CD14-positive monocyte (primary cell): ENCODE results near the gene CAPG. TPM values are rescaled to one million over a fixed set of nuclear protein-coding genes. Genes with fewer than 3 reads are reported as not detected.

Experiments used
- DNase-seq, 3 donors: peaks; one replicate each; pipeline ENCODE4 v3.0.0-alpha.2; 2011 to 2022
- H2AFZ ChIP-seq: 2 replicates; pipeline ENCODE4 v1.6.0; 2012; ENCODE audit warnings: mild to moderate bottlenecking, low read depth, low read length, inconsistent platforms; ENCODE audit not compliant: insufficient read depth, poor library complexity, severe bottlenecking
- H3K27ac ChIP-seq, 2 donors: 1 replicate in 1 of 2; 2 replicates in 1 of 2; pipeline ENCODE4 v1.5.1; 2012 to 2013; ENCODE audit warnings: low read length in 2 of 2, control low read depth in 1 of 2, inconsistent platforms in 1 of 2, low read depth in 1 of 2, mild to moderate bottlenecking in 1 of 2
- H3K27me3 ChIP-seq, 2 donors: one replicate each; pipeline versions ENCODE4 v1.6.0 to v1.6.1; 2011 to 2013; ENCODE audit warnings: low read length in 2 of 2; ENCODE audit not compliant: control insufficient read depth in 2 of 2, insufficient read depth in 2 of 2
- H3K36me3 ChIP-seq, 2 donors: replicated peaks in 1 of 2; 1 replicate in 1 of 2; 2 replicates in 1 of 2; pipeline versions ENCODE4 v1.5.1 to v1.6.1; 2012 to 2013; ENCODE audit warnings: low read length in 2 of 2, control low read depth in 1 of 2, inconsistent platforms in 1 of 2, mild to moderate bottlenecking in 1 of 2; ENCODE audit not compliant: insufficient read depth in 2 of 2, control insufficient read depth in 1 of 2
- H3K4me1 ChIP-seq, 2 donors: 1 replicate in 1 of 2; 2 replicates in 1 of 2; pipeline versions ENCODE4 v1.5.1 to v1.6.1; 2012 to 2013; ENCODE audit warnings: low read length in 2 of 2, control low read depth in 1 of 2, inconsistent platforms in 1 of 2, mild to moderate bottlenecking in 1 of 2, moderate library complexity in 1 of 2; ENCODE audit not compliant: insufficient read depth in 2 of 2, control insufficient read depth in 1 of 2
- H3K4me2 ChIP-seq: replicated peaks from 2 replicates; pipeline ENCODE3; 2012; ENCODE audit warnings: low read length, moderate library complexity, mild to moderate bottlenecking; ENCODE audit not compliant: poor library complexity, severe bottlenecking; ENCODE audit errors: extremely low read depth
- H3K4me3 ChIP-seq, 3 experiments: fragments of 200-600 bp in 1 of 3; sonication (generic) in 1 of 3; replicated peaks in 1 of 3; 1 replicate in 2 of 3; 2 replicates in 1 of 3; pipeline ENCODE4 v1.5.1; 2011 to 2013; ENCODE audit warnings: low read length in 3 of 3, mild to moderate bottlenecking in 3 of 3, control low read depth in 2 of 3, low read depth in 2 of 3, inconsistent platforms in 1 of 3, moderate library complexity in 1 of 3
- H3K79me2 ChIP-seq: 2 replicates; pipeline ENCODE4 v1.6.0; 2012; ENCODE audit warnings: mild to moderate bottlenecking, control low read depth, inconsistent platforms, low read length, moderate library complexity; ENCODE audit not compliant: insufficient read depth
- H3K9ac ChIP-seq: 2 replicates; pipeline ENCODE4 v1.6.0; 2017; ENCODE audit warnings: low read length, mild to moderate bottlenecking; ENCODE audit not compliant: insufficient read depth, poor library complexity, severe bottlenecking
- H3K9me3 ChIP-seq, 2 donors: replicated peaks in 1 of 2; 1 replicate in 1 of 2; 2 replicates in 1 of 2; pipeline versions ENCODE4 v1.5.1 to v1.6.1; 2012 to 2013; ENCODE audit warnings: low read length in 2 of 2, control low read depth in 1 of 2; ENCODE audit not compliant: control insufficient read depth in 1 of 2, insufficient read depth in 1 of 2
- H4K20me1 ChIP-seq: 2 replicates; pipeline ENCODE4 v1.6.0; 2012; ENCODE audit warnings: mild to moderate bottlenecking, low read length, control low read depth, moderate library complexity; ENCODE audit not compliant: insufficient read depth
- H3K27ac Mint-ChIP-seq, 7 donors: one replicate each; pipeline ENCODE4 v1.8.0; 2020; ENCODE audit warnings: mild to moderate bottlenecking in 7 of 7, mixed read lengths in 7 of 7, moderate library complexity in 6 of 7, inconsistent platforms in 2 of 7
- H3K27me3 Mint-ChIP-seq, 3 donors: one replicate each; pipeline ENCODE4 v1.8.0; 2021 to 2022; ENCODE audit warnings: low read depth in 3 of 3, mild to moderate bottlenecking in 3 of 3, mixed read lengths in 3 of 3, moderate library complexity in 3 of 3, inconsistent platforms in 1 of 3
- H3K36me3 Mint-ChIP-seq, 2 donors: one replicate each; pipeline ENCODE4 v1.8.0; 2020; ENCODE audit warnings: mixed read lengths in 2 of 2, inconsistent platforms in 1 of 2, mild to moderate bottlenecking in 1 of 2
- H3K4me1 Mint-ChIP-seq: one replicate; pipeline ENCODE4 v1.8.0; 2020; ENCODE audit warnings: mild to moderate bottlenecking, mixed read lengths
- H3K4me3 Mint-ChIP-seq, 2 donors: one replicate each; pipeline ENCODE4 v1.8.0; 2020; ENCODE audit warnings: mild to moderate bottlenecking in 2 of 2, mixed read lengths in 2 of 2, moderate library complexity in 1 of 2
- H3K9me3 Mint-ChIP-seq, 7 donors: one replicate each; pipeline ENCODE4 v1.8.0; 2020 to 2022; ENCODE audit warnings: mixed read lengths in 7 of 7, mild to moderate bottlenecking in 6 of 7, moderate library complexity in 6 of 7, inconsistent platforms in 2 of 7
- WGBS: methylation state at CpG from one replicate; pipeline ENCODE4 v1.1.5; 2013; ENCODE audit warnings: missing lambda C conversion rate; ENCODE audit not compliant: insufficient coverage; 5-methylcytosine and 5-hydroxymethylcytosine counted together
- intact Hi-C, 2 donors: fragments of 100-400 bp; cut with micrococcal nuclease; formaldehyde crosslinking; loops; one replicate each; pipeline versions ENCODE4 v1.15.0 to v1.15.1; 2023
- polyA plus RNA-seq, 3 donors: library from polyadenylated mRNA; depleted of rRNA in 1 of 3; unstranded in 2 of 3; stranded (reverse) in 1 of 3; fragments of 300-500 nt in 2 of 3; fragments of >200 nt in 1 of 3; fragmentation: Illumina TruSeq in 2 of 3; gene quantifications; 1 replicate in 2 of 3; 2 replicates in 1 of 3; pipeline ENCODE4 v1.2.3, GENCODE V29; 2012 to 2021
- TF ChIP-seq, protein P1 (sequence below): fragments of 200-600 bp; IDR thresholded peaks from one replicate; pipeline ENCODE4 v1.8.0; 2022; ENCODE audit warnings: antibody characterized with exemption, mild to moderate bottlenecking

Gene CAPG
- polyA plus RNA-seq, 3 donors: 474 to 847 (median 631) TPM

- no peak for DNase-seq
- H3K4me1 ChIP-seq: no peaks in the 10 kb centered on the region
- peak overlapping the region in 1 of 2 donors; percentile 5 for H3K27ac ChIP-seq
- peak overlapping the region in 3 of 7 donors; percentile 14 to 78 (median 33) for H3K27ac Mint-ChIP-seq
- H3K9me3 ChIP-seq: peaks cover 0 to 3% of the 10 kb centered on the region in 2 donors
- H3K9ac ChIP-seq: no peak overlapping the region
- no peaks in the 10 kb centered on the region for H4K20me1 ChIP-seq
- H3K4me3 ChIP-seq: no peak overlapping the region
- H3K27me3 ChIP-seq: no peaks in the 10 kb centered on the region
- H2AFZ ChIP-seq: no peak overlapping the region
- TF ChIP-seq, protein P1, sequence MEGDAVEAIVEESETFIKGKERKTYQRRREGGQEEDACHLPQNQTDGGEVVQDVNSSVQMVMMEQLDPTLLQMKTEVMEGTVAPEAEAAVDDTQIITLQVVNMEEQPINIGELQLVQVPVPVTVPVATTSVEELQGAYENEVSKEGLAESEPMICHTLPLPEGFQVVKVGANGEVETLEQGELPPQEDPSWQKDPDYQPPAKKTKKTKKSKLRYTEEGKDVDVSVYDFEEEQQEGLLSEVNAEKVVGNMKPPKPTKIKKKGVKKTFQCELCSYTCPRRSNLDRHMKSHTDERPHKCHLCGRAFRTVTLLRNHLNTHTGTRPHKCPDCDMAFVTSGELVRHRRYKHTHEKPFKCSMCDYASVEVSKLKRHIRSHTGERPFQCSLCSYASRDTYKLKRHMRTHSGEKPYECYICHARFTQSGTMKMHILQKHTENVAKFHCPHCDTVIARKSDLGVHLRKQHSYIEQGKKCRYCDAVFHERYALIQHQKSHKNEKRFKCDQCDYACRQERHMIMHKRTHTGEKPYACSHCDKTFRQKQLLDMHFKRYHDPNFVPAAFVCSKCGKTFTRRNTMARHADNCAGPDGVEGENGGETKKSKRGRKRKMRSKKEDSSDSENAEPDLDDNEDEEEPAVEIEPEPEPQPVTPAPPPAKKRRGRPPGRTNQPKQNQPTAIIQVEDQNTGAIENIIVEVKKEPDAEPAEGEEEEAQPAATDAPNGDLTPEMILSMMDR: no peak
- WGBS: 91% methylated on average over 10 of the region's 11 CpGs
- peaks cover 0 to 6% (median 0%) of the 10 kb centered on the region in 7 donors for H3K9me3 Mint-ChIP-seq
- H3K36me3 Mint-ChIP-seq: peaks cover 56 to 58% of the 10 kb centered on the region in 2 donors
- no peaks in the 10 kb centered on the region for H3K79me2 ChIP-seq
- no peaks in the 10 kb centered on the region for H3K4me1 Mint-ChIP-seq
- H3K36me3 ChIP-seq: peaks cover 8 to 58% of the 10 kb centered on the region in 2 donors
- H3K4me3 Mint-ChIP-seq: no peak overlapping the region
- no peak overlapping the region for H3K4me2 ChIP-seq
- no peaks in the 10 kb centered on the region for H3K27me3 Mint-ChIP-seq
- intact Hi-C loops: no loop called here
Measured at GRCh38 chr2:85371045-85371444, 39.1 kb downstream of the CAPG start.

- Histone ChIP-seq H3K4me3 (no peak overlapping the region), H3K79me2 (no peaks in the 10 kb centered on the region), H3K9ac (no peak overlapping the region), H3K27ac (no peak overlapping the region), H3K27me3 (no peaks in the 10 kb centered on the region), H3K9me3 (peaks cover 0 to 3% of the 10 kb centered on the region in 2 donors), H3K36me3 (peaks cover 6 to 50% of the 10 kb centered on the region in 2 donors), H3K4me2 (no peak overlapping the region), H3K4me1 (no peaks in the 10 kb centered on the region), H4K20me1 (no peaks in the 10 kb centered on the region), H2AFZ (no peak overlapping the region)
- Mint-ChIP-seq H3K27ac (no peak overlapping the region), H3K36me3 (peaks cover 49 to 50% of the 10 kb centered on the region in 2 donors), H3K9me3 (peaks cover 0 to 6% (median 0%) of the 10 kb centered on the region in 7 donors), H3K4me1 (no peaks in the 10 kb centered on the region), H3K4me3 (no peak overlapping the region), H3K27me3 (no peaks in the 10 kb centered on the region)
- no peak for DNase-seq
- WGBS: 100% methylated on average over 1 of the region's 5 CpGs
- intact Hi-C loops: no loop called here
- TF ChIP-seq, protein P1: no peak
Measured at GRCh38 chr2:85369500-85369899, 40.7 kb downstream of the CAPG start.
